Subcutaneous abdominal adipose tissue (tissue), 5 donors: ENCODE results near the gene MRPS27.

Experiments used
- H3K27ac ChIP-seq: one replicate; pipeline ENCODE4 v1.7.0; 2013; ENCODE audit warnings: low read depth, mild to moderate bottlenecking, inconsistent platforms, low read length, moderate library complexity
- H3K27me3 ChIP-seq, 5 donors: one replicate each; pipeline ENCODE4 v1.7.0; 2013; ENCODE audit warnings: low read length in 5 of 5, inconsistent platforms in 1 of 5; ENCODE audit not compliant: control insufficient read depth in 5 of 5, insufficient read depth in 4 of 5
- H3K36me3 ChIP-seq, 5 donors: one replicate each; pipeline ENCODE4 v1.7.0; 2013; ENCODE audit warnings: low read length in 5 of 5; ENCODE audit not compliant: control insufficient read depth in 5 of 5, insufficient read depth in 5 of 5
- H3K4me1 ChIP-seq, 5 donors: one replicate each; pipeline ENCODE4 v1.7.0; 2013; ENCODE audit warnings: low read length in 5 of 5, mild to moderate bottlenecking in 3 of 5, moderate library complexity in 1 of 5; ENCODE audit not compliant: control insufficient read depth in 5 of 5, insufficient read depth in 5 of 5
- H3K4me3 ChIP-seq, 5 donors: one replicate each; pipeline ENCODE4 v1.7.0; 2013; ENCODE audit warnings: low read length in 5 of 5, low read depth in 1 of 5
- H3K9ac ChIP-seq, 5 donors: one replicate each; pipeline ENCODE4 v1.7.0; 2013; ENCODE audit warnings: low read length in 5 of 5, mild to moderate bottlenecking in 4 of 5, moderate library complexity in 3 of 5
- H3K9me3 ChIP-seq, 5 donors: one replicate each; pipeline ENCODE4 v1.7.0; 2013; ENCODE audit warnings: low read length in 5 of 5; ENCODE audit not compliant: control insufficient read depth in 5 of 5
- donor health status: healthy.
- donor health status: healthy.
- donor health status: healthy.
- donor health status: healthy.
- donor health status: healthy.

Gene MRPS27

GRCh38 chr5:72231991-72232703, 87.9 kb downstream of the MRPS27 start:
- Histone ChIP-seq H3K9ac (no peak overlapping the region), H3K9me3 (no peaks in the 10 kb centered on the region), H3K36me3 (peaks cover 12 to 32% (median 26%) of the 10 kb centered on the region in 5 donors), H3K27ac (no peak overlapping the region), H3K4me3 (no peak overlapping the region), H3K27me3 (no peaks in the 10 kb centered on the region), H3K4me1 (peaks cover 0 to 3% (median 0%) of the 10 kb centered on the region in 5 donors)

GRCh38 chr5:72228960-72229359, 91.1 kb downstream of the MRPS27 start:
- Histone ChIP-seq H3K4me3 (no peak overlapping the region), H3K4me1 (peaks cover 0 to 9% (median 5%) of the 10 kb centered on the region in 5 donors), H3K27ac (no peak overlapping the region), H3K27me3 (no peaks in the 10 kb centered on the region), H3K9ac (no peak overlapping the region), H3K36me3 (peaks cover 28 to 52% (median 39%) of the 10 kb centered on the region in 5 donors), H3K9me3 (no peaks in the 10 kb centered on the region)

- Histone ChIP-seq H3K4me3 (no peak overlapping the region), H3K9ac (no peak overlapping the region), H3K27ac (no peak overlapping the region), H3K9me3 (no peaks in the 10 kb centered on the region), H3K4me1 (peaks cover 0 to 20% (median 8%) of the 10 kb centered on the region in 5 donors), H3K27me3 (no peaks in the 10 kb centered on the region), H3K36me3 (peaks cover 38 to 61% (median 45%) of the 10 kb centered on the region in 5 donors)
Measured at GRCh38 chr5:72226950-72227349, 93.1 kb downstream of the MRPS27 start.

GRCh38 chr5:72225741-72226140, 94.3 kb downstream of the MRPS27 start:
- H3K27ac ChIP-seq = no peak overlapping the region
- no peaks in the 10 kb centered on the region for H3K27me3 ChIP-seq
- H3K9ac ChIP-seq = no peak overlapping the region
- H3K9me3 ChIP-seq = no peaks in the 10 kb centered on the region
- no peak overlapping the region for H3K4me3 ChIP-seq
- peaks cover 29 to 68% (median 46%) of the 10 kb centered on the region in 5 donors for H3K36me3 ChIP-seq
- peaks cover 0 to 27% (median 8%) of the 10 kb centered on the region in 5 donors for H3K4me1 ChIP-seq

- H3K36me3 ChIP-seq = peaks cover 25 to 70% (median 50%) of the 10 kb centered on the region in 5 donors
- H3K9ac ChIP-seq = no peak overlapping the region
- no peak overlapping the region for H3K4me3 ChIP-seq
- no peaks in the 10 kb centered on the region for H3K27me3 ChIP-seq
- peaks cover 0 to 27% (median 8%) of the 10 kb centered on the region in 5 donors for H3K4me1 ChIP-seq
- no peak overlapping the region for H3K27ac ChIP-seq
- no peaks in the 10 kb centered on the region for H3K9me3 ChIP-seq
Measured at GRCh38 chr5:72224946-72225463, 95.0 kb downstream of the MRPS27 start.

- H3K9ac ChIP-seq = no peak overlapping the region
- H3K27ac ChIP-seq = no peak overlapping the region
- peaks cover 0 to 27% (median 8%) of the 10 kb centered on the region in 5 donors for H3K4me1 ChIP-seq
- no peaks in the 10 kb centered on the region for H3K27me3 ChIP-seq
- no peak overlapping the region for H3K4me3 ChIP-seq
- peaks cover 36 to 86% (median 62%) of the 10 kb centered on the region in 5 donors for H3K36me3 ChIP-seq
- no peaks in the 10 kb centered on the region for H3K9me3 ChIP-seq
Measured at GRCh38 chr5:72223371-72223770, 96.7 kb downstream of the MRPS27 start.

GRCh38 chr5:72222521-72222920, 97.5 kb downstream of the MRPS27 start:
- H3K36me3 ChIP-seq = peaks cover 30 to 90% (median 70%) of the 10 kb centered on the region in 5 donors
- no peak overlapping the region for H3K27ac ChIP-seq
- H3K9ac ChIP-seq = no peak overlapping the region
- no peaks in the 10 kb centered on the region for H3K27me3 ChIP-seq
- no peaks in the 10 kb centered on the region for H3K9me3 ChIP-seq
- H3K4me3 ChIP-seq = no peak overlapping the region
- peaks cover 0 to 27% (median 8%) of the 10 kb centered on the region in 5 donors for H3K4me1 ChIP-seq

- Histone ChIP-seq H3K36me3 (peaks cover 30 to 82% (median 66%) of the 10 kb centered on the region in 5 donors), H3K27ac (no peak overlapping the region), H3K9me3 (no peaks in the 10 kb centered on the region), H3K27me3 (no peaks in the 10 kb centered on the region), H3K4me1 (peaks cover 0 to 27% (median 8%) of the 10 kb centered on the region in 5 donors), H3K4me3 (no peak overlapping the region), H3K9ac (no peak overlapping the region)
Measured at GRCh38 chr5:72221541-72221940, 98.5 kb downstream of the MRPS27 start.

- Histone ChIP-seq H3K27ac (no peak overlapping the region), H3K36me3 (peaks cover 30 to 78% (median 64%) of the 10 kb centered on the region in 5 donors), H3K4me3 (no peak overlapping the region), H3K9me3 (no peaks in the 10 kb centered on the region), H3K4me1 (peaks cover 0 to 27% (median 8%) of the 10 kb centered on the region in 5 donors), H3K9ac (no peak overlapping the region), H3K27me3 (no peaks in the 10 kb centered on the region)
Measured at GRCh38 chr5:72221099-72221498, 98.9 kb downstream of the MRPS27 start.

- Histone ChIP-seq H3K9ac (no peak overlapping the region), H3K9me3 (no peaks in the 10 kb centered on the region), H3K4me1 (peaks cover 0 to 5% (median 0%) of the 10 kb centered on the region in 5 donors), H3K36me3 (peaks cover 11 to 42% (median 36%) of the 10 kb centered on the region in 5 donors), H3K27me3 (no peaks in the 10 kb centered on the region), H3K27ac (no peak overlapping the region), H3K4me3 (no peak overlapping the region)
Measured at GRCh38 chr5:72216756-72217155, 103.3 kb downstream of the MRPS27 start.
